ENCODE measurements around the gene REXO5.
A peak's percentile ranks its signal among the peaks of the same experiment; 100 is the strongest.
"Not testable (repeated sequence)": the region's sequence is repeated elsewhere in the genome, so short reads cannot be mapped to it uniquely, and the experiment has no call there.

The REXO5 gene, protein sequence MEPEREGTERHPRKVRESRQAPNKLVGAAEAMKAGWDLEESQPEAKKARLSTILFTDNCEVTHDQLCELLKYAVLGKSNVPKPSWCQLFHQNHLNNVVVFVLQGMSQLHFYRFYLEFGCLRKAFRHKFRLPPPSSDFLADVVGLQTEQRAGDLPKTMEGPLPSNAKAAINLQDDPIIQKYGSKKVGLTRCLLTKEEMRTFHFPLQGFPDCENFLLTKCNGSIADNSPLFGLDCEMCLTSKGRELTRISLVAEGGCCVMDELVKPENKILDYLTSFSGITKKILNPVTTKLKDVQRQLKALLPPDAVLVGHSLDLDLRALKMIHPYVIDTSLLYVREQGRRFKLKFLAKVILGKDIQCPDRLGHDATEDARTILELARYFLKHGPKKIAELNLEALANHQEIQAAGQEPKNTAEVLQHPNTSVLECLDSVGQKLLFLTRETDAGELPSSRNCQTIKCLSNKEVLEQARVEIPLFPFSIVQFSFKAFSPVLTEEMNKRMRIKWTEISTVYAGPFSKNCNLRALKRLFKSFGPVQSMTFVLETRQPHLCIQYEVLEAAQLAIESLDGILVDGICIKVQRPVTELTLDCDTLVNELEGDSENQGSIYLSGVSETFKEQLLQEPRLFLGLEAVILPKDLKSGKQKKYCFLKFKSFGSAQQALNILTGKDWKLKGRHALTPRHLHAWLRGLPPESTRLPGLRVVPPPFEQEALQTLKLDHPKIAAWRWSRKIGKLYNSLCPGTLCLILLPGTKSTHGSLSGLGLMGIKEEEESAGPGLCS

DNA sequence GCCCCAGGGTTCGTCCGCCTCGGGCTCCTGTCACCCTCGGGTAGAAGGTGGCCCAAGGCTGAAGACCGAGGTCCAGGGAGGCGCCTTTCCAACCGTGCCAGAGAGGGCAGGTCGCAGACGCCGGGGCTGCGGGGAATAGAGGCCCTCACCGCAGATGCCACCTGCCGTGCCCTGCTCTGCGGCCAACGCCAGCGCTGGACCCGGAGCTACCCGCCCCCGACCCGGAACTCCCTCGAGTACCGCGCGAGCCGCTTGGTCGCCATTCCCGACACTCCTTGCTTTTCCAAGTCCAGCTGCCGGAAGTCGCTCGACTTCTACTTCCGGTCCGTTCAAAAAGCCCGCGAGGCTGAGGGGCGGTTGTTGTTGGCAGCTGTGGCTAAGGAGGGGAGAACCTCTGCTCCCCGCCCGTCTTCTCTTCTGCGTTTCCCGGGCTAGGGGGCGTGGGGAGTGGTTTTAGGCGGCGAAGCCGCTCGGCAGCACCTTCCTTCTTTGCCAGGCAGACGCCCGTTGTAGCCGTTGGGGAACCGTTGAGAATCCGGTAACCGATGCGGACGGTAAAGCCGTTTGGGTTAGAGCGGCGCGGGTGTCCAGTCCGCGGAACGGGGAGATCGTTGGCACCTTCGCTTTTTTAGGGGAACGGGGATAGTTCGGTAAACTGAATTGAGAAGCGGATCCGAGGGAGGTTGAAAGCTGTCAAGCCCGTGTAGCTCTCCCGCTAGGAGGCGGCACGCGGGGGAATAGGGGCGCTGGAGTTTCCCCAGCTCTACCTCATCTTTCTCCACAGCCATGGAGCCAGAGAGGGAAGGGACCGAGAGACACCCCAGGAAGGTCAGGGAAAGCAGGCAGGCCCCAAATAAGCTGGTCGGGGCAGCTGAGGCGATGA, at the start of gene REXO5, which contains the start of gene ERI2:
REXO5 (plus strand) TSS at position 360 of the 883 bp plus-strand sequence; CDS start at position 787, 427 bp downstream.
ERI2 (minus strand) TSS at position 305 of the 883 bp plus-strand sequence; CDS start at position 263, 42 bp downstream.
- DNase-seq (ENCODE audit: extremely low read depth, low read depth), result peak; percentile 80

DNA sequence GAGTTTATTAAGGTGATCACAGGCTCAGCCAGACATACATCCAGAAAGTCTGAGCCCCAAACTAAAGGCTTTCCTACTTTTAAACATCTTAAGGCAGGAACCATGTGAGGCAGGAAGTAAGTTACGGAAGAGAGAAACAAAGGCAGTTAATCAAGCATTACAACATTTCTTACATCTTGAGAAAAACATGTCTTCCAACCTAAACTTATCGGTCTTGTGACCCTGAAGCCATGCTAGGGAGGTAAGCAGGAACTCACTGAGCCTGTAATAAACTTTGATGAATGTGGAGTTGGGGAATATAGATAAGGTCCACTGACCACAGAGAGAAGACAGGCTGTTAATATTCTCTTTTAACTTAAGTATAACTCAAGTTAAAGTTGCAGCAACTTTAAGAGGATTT, 46.0 kb upstream of the REXO5 start:
- no peak for DNase-seq (ENCODE audit: extremely low read depth, low read depth)
- no peak for TF ChIP-seq CTCF (IDR thresholded peaks at IDR 0.05; ENCODE audit: low read depth, low read length)

More for the DNA sequence above, at the start of gene REXO5, which contains the start of gene ERI2:
- TF ChIP-seq CTCF (IDR thresholded peaks at IDR 0.05; ENCODE audit: low read depth, low read length), result peak; percentile 71

DNA sequence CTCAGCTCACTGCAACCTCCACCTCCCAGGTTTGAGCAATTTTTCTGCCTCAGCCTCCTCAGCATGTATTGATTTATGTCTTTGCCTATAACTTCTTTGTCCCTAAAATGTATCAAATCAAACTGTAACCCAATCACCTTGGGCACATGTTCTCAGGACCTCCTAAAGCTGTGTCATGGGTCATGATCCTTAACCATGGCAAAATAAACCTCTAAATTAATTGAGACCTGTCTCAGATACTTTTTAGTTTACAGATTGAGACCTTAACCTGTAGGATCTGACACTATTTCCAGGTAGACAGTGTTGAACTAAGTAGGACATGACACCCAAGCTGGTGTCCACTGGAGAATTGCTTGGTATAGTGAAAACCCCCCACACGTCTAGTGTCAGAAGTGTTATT, 45.2 kb upstream of the REXO5 start:
- no peak for DNase-seq (ENCODE audit: extremely low read depth, low read depth)
- no peak for TF ChIP-seq CTCF (IDR thresholded peaks at IDR 0.05; ENCODE audit: low read depth, low read length)

DNA sequence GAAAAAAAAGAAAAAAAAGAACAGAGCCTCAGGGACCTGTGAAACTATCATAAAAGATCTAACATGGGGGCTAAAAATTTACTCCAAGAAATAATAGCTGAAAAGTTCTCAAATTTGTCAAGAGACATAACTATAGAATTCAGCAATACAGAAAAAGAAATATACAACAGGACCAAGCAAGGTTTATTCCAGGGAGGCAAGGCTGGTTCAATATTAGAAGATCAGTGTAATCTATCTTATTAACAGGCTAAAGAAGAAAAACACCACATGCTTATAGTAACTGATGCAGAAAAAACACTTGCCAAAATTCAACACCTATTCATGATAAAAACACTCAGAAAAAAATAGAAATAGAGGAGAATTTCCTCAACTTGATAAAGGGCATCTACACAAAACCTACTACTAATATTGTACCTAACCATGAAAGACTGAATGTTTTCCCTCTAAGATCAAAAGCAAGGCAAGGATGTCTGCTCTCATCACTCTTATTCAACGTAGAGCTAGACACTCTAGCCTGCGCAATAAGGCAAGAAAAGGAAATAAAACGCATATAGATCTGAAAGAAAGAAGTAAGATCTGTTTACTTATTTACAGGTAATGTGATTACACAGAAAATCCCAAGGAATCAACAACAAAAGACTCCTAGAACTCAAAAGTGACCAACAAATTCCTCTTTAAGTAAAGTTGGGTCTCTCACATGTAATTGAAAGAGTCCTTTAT, 43.8 kb upstream of the REXO5 start:
- TF ChIP-seq CTCF (IDR thresholded peaks at IDR 0.05; ENCODE audit: low read depth, low read length), result no peak
- DNase-seq (ENCODE audit: extremely low read depth, low read depth), result no peak

DNA sequence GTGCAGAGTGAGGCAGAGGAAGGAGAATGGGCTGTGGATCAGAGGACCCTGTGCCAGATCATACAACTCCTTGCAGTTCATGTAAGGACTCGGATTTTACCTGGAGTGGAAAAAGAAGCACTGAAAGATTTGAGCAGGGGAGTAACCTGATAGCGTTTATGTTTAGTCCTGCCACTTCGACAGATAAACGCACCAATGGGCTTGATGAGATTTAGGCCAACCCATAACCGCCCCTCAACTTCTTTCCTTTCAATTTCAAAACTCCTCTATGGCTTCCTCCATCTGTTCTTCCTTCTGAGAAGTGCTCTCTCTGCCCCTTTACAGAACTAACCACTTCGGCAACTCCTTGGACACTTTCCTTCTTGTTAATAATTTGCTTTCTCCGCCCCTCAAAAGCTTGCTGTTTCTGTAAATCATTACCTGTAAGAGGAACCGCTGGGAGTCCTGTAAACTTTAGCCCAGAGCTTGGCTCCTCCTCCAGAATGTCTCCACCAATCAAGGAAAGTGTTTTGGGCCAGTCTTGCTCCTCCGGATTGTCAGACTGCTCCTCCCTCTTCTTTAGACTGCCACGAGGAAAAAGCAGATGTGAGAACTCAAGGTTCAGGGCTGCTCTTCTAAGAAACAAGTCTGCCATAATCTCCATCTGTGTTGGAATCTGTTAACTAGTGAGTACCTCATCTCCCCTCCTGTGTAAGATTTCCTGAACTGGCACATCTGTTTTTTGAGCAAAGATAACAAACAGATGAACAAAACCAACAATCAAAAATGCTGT, 42.7 kb upstream of the REXO5 start, which contains the start of gene ACSM3:
ACSM3 (plus strand) TSS at position 554 of the 772 bp plus-strand sequence. CDS start 6,021 bp downstream, outside the sequence.
- DNase-seq (ENCODE audit: extremely low read depth, low read depth), result peak; percentile 40
- no peak for TF ChIP-seq CTCF (IDR thresholded peaks at IDR 0.05; ENCODE audit: low read depth, low read length)

DNA sequence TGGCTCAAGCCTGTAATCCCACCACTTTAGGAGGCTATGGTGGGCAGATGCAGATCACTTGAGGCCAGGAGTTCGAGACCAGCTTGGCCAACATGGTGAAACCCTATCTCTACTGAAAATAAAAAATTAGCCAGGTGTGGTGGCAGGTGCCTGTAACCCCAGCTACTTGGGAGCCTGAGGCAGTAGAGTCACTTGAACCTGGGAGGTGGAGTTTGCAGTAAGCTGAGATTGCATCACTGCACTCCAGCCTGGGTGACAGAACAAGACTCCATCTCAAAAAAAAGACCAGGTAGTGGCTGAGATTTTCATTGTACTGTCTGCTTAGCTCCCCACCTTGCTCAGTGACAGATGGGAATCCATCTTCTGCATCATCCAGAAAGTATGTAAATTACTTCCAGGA, 41.9 kb upstream of the REXO5 start:
- not testable (repeated sequence) for DNase-seq (ENCODE audit: extremely low read depth, low read depth)

All from AG09319 (cell line).